Caco-2 (cell line): ENCODE data around the gene CREB5. TPM values are rescaled to one million over a fixed set of nuclear protein-coding genes. Genes with fewer than 3 reads are reported as not detected.
A peak's percentile ranks its signal among the peaks of the same experiment; 100 is the strongest.

ENCODE experiments used
- BruUV-seq: library from RNA; stranded (reverse); fragments of 400-500 nt; replicated peaks from 2 replicates; lab custom pipeline; 2021; lab: Mats Ljungman, UMichigan
- CTCF ChIA-PET: fragments of 300-600 bp; sonication (Branson Sonifier 250); formaldehyde crosslinking; loops from one replicate; lab custom pipeline; 2022; ENCODE audit warnings: antibody characterized with exemption; lab: Charles Lee
- POLR2A ChIA-PET: fragments of 300-600 bp; sonication (Branson Sonifier 250); formaldehyde crosslinking; loops from one replicate; lab custom pipeline; 2022; ENCODE audit warnings: antibody characterized with exemption; lab: Charles Lee
- DNase-seq, 2 experiments: peaks; one replicate each; pipeline versions ENCODE4 v3.0.0 to v3.0.0-alpha.2; 2020 to 2022
- H3K27me3 ChIP-seq: replicated peaks from 2 replicates; pipeline ENCODE4 v1.6.0; 2011; ENCODE audit warnings: low read length; ENCODE audit not compliant: control insufficient read depth, insufficient read depth
- H3K36me3 ChIP-seq: 2 replicates; pipeline ENCODE4 v1.5.1; 2011; ENCODE audit warnings: low read length; ENCODE audit not compliant: control insufficient read depth, insufficient read depth
- H3K4me1 ChIP-seq: fragments of 250-450 bp; sonication (Bioruptor Pico); 2 replicates; pipeline ENCODE4 v1.5.1; 2020; ENCODE audit warnings: mild to moderate bottlenecking
- H3K4me3 ChIP-seq: 2 replicates; pipeline ENCODE4 v1.5.1; 2011; ENCODE audit warnings: low read depth, mild to moderate bottlenecking, control low read depth, low read length
- H3K9me3 ChIP-seq: fragments of 250-450 bp; sonication (Bioruptor Pico); 2 replicates; pipeline ENCODE4 v1.5.1; 2020; ENCODE audit warnings: mild to moderate bottlenecking, moderate library complexity
- H3K27ac Mint-ChIP-seq: one replicate; pipeline ENCODE4 v1.8.0; 2022; ENCODE audit warnings: mixed read lengths; ENCODE audit not compliant: unreplicated experiment
- H3K27me3 Mint-ChIP-seq: one replicate; pipeline ENCODE4 v1.8.0; 2022; ENCODE audit warnings: mixed read lengths; ENCODE audit not compliant: insufficient read depth, unreplicated experiment
- H3K36me3 Mint-ChIP-seq: one replicate; pipeline ENCODE4 v1.8.0; 2022; ENCODE audit warnings: mild to moderate bottlenecking, mixed read lengths; ENCODE audit not compliant: insufficient read depth, unreplicated experiment
- H3K4me1 Mint-ChIP-seq: one replicate; pipeline ENCODE4 v1.8.0; 2022; ENCODE audit warnings: low read depth, mixed read lengths; ENCODE audit not compliant: unreplicated experiment
- H3K4me3 Mint-ChIP-seq: one replicate; pipeline ENCODE4 v1.8.0; 2022; ENCODE audit warnings: mild to moderate bottlenecking, moderate library complexity, mixed read lengths; ENCODE audit not compliant: unreplicated experiment
- H3K9me3 Mint-ChIP-seq: one replicate; pipeline ENCODE4 v1.8.0; 2022; ENCODE audit warnings: mixed read lengths; ENCODE audit not compliant: unreplicated experiment
- CTCF ChIP-seq, 2 experiments: fragments of 200-600 bp in 1 of 2; IDR thresholded peaks; 1 replicate in 1 of 2; 2 replicates in 1 of 2; pipeline versions ENCODE4 v1.5.1 to v1.8.0; 2011 to 2022; ENCODE audit warnings: antibody characterized with exemption in 1 of 2, control low read depth in 1 of 2, inconsistent platforms in 1 of 2, low read depth in 1 of 2, low read length in 1 of 2, mild to moderate bottlenecking in 1 of 2, moderate library complexity in 1 of 2; ENCODE audit not compliant: insufficient read depth in 1 of 2, severe bottlenecking in 1 of 2, unreplicated experiment in 1 of 2
- intact Hi-C: fragments of 100-400 bp; cut with micrococcal nuclease; formaldehyde crosslinking; loops from one replicate; pipeline ENCODE4 v1.10.0; 2022; ENCODE audit not compliant: unreplicated experiment
- total RNA-seq: library from RNA; stranded (reverse); gene quantifications from 2 replicates; pipeline ENCODE4 v1.2.3, GENCODE V29; 2022

CREB5 gene
- total RNA-seq, 1 experiment from 2014 or later, result 9.1 TPM

- Mint-ChIP-seq H3K36me3 (no peaks in the 10 kb centered on the region), H3K27me3 (no peaks in the 10 kb centered on the region), H3K4me1 (no peaks in the 10 kb centered on the region), H3K27ac (no peak overlapping the region), H3K4me3 (no peak overlapping the region), H3K9me3 (no peaks in the 10 kb centered on the region)
- no peaks in the 10 kb centered on the region for H3K4me1 ChIP-seq
- H3K27me3 ChIP-seq, result no peaks in the 10 kb centered on the region
- CTCF ChIA-PET, result no interaction called here
- no peak overlapping the region for H3K4me3 ChIP-seq
- intact Hi-C loops, result no loop called here
- BruUV-seq, result no TSS peak
- DNase-seq, result no peak
- TF ChIP-seq CTCF (IDR thresholded peaks at IDR 0.05; ENCODE audit: insufficient read depth in 1 of 2, low read depth in 1 of 2, low read length in 1 of 2, severe bottlenecking in 1 of 2, unreplicated experiment in 1 of 2), result no peak
- H3K9me3 ChIP-seq, result no peaks in the 10 kb centered on the region
- H3K36me3 ChIP-seq, result no peaks in the 10 kb centered on the region
- POLR2A ChIA-PET, result no interaction called here
Measured at GRCh38 chr7:28729727-28730126, 317.4 kb downstream of the CREB5 start.

GRCh38 chr7:28731092-28731658, 318.9 kb downstream of the CREB5 start:
- H3K27ac Mint-ChIP-seq, result no peak overlapping the region
- Histone ChIP-seq H3K27me3 (no peaks in the 10 kb centered on the region), H3K9me3 (no peaks in the 10 kb centered on the region), H3K4me3 (no peak overlapping the region), H3K4me1 (no peaks in the 10 kb centered on the region), H3K36me3 (no peaks in the 10 kb centered on the region)
- H3K4me3 Mint-ChIP-seq, result no peak overlapping the region
- no peaks in the 10 kb centered on the region for H3K36me3 Mint-ChIP-seq
- no TSS peak for BruUV-seq
- ChIA-PET CTCF (no interaction called here), POLR2A (no interaction called here)
- DNase-seq, result no peak
- TF ChIP-seq CTCF (IDR thresholded peaks at IDR 0.05; ENCODE audit: insufficient read depth in 1 of 2, low read depth in 1 of 2, low read length in 1 of 2, severe bottlenecking in 1 of 2, unreplicated experiment in 1 of 2), result no peak
- intact Hi-C loops, result no loop called here
- H3K9me3 Mint-ChIP-seq, result no peaks in the 10 kb centered on the region
- no peaks in the 10 kb centered on the region for H3K27me3 Mint-ChIP-seq
- H3K4me1 Mint-ChIP-seq, result no peaks in the 10 kb centered on the region

GRCh38 chr7:28732071-28732869, 320.0 kb downstream of the CREB5 start:
- Histone ChIP-seq H3K9me3 (no peaks in the 10 kb centered on the region), H3K27me3 (no peaks in the 10 kb centered on the region), H3K4me3 (no peak overlapping the region), H3K36me3 (no peaks in the 10 kb centered on the region), H3K4me1 (no peaks in the 10 kb centered on the region)
- Mint-ChIP-seq H3K4me1 (no peaks in the 10 kb centered on the region), H3K27ac (no peak overlapping the region), H3K36me3 (no peaks in the 10 kb centered on the region), H3K9me3 (no peaks in the 10 kb centered on the region), H3K4me3 (no peak overlapping the region), H3K27me3 (no peaks in the 10 kb centered on the region)
- BruUV-seq, result no TSS peak
- no peak for TF ChIP-seq CTCF (IDR thresholded peaks at IDR 0.05; ENCODE audit: insufficient read depth in 1 of 2, low read depth in 1 of 2, low read length in 1 of 2, severe bottlenecking in 1 of 2, unreplicated experiment in 1 of 2)
- CTCF ChIA-PET, result no interaction called here
- peak in 1 of 2 experiments; percentile 10 for DNase-seq
- POLR2A ChIA-PET, result no interaction called here
- intact Hi-C loops, result no loop called here
